Gastroesophageal sphincter (tissue), 3 donors: Measurements from ENCODE around the gene GABBR2.

Source experiments
- POLR2A ChIP-seq, 2 donors: fragments of 450-650 bp; IDR thresholded peaks; one replicate each; pipeline ENCODE4 v1.6.1; 2017; ENCODE audit warnings: antibody characterized with exemption in 2 of 2, mild to moderate bottlenecking in 2 of 2, moderate library complexity in 1 of 2
- TF ChIP-seq, protein P1 (sequence below), 4 experiments: fragments of 200-600 bp in 2 of 4; fragments of 450-650 bp in 2 of 4; sonication (generic) in 1 of 4; IDR thresholded peaks; one replicate each; pipeline ENCODE4 v1.5.1; 2017 to 2019; ENCODE audit warnings: antibody characterized with exemption in 4 of 4, mild to moderate bottlenecking in 2 of 4, moderate library complexity in 2 of 4

DNA sequence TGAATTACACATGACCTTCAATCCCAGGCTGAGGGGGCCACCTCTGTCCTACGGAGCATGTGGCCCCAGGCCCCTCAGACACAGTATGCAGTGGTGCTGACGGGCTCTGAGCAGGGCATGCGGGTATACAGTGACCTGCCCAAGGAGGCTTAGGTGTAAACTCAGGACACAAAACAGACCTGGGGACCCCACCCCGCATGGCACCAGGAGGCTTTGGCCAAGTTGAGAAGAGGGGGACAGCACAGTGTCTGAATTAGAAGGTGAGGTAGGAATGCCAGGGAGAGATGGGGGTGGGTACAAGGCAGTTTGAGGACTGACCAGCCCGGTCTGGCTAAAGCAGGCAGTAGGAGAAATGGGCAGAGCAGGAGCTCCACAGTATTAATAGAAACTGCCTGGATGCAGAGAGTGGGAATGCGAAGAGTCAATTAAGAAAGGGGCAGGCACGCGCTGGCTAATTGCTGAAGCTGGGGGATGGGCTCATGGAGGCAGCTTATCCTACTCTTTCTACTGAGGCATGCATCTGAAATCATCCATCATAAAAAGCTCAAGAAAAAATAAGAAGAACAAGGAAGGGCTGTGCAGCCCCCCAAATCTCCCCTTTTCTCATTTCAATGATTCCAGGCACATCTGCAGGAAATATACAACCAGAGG is 109.0 kb downstream of the GABBR2 start:
- TF ChIP-seq, protein P1, sequence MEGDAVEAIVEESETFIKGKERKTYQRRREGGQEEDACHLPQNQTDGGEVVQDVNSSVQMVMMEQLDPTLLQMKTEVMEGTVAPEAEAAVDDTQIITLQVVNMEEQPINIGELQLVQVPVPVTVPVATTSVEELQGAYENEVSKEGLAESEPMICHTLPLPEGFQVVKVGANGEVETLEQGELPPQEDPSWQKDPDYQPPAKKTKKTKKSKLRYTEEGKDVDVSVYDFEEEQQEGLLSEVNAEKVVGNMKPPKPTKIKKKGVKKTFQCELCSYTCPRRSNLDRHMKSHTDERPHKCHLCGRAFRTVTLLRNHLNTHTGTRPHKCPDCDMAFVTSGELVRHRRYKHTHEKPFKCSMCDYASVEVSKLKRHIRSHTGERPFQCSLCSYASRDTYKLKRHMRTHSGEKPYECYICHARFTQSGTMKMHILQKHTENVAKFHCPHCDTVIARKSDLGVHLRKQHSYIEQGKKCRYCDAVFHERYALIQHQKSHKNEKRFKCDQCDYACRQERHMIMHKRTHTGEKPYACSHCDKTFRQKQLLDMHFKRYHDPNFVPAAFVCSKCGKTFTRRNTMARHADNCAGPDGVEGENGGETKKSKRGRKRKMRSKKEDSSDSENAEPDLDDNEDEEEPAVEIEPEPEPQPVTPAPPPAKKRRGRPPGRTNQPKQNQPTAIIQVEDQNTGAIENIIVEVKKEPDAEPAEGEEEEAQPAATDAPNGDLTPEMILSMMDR (IDR thresholded peaks at IDR 0.05) = no peak
- TF ChIP-seq POLR2A (IDR thresholded peaks at IDR 0.05) = no peak
